GM21619 (cell line): ENCODE results near the gene ESPNL.

Source experiments
- ATAC-seq: cut with Tn5 transposase; IDR thresholded peaks from one replicate; pipeline ENCODE4 v1.9.1; 2021; ENCODE audit not compliant: unreplicated experiment

The ESPNL gene

DNA sequence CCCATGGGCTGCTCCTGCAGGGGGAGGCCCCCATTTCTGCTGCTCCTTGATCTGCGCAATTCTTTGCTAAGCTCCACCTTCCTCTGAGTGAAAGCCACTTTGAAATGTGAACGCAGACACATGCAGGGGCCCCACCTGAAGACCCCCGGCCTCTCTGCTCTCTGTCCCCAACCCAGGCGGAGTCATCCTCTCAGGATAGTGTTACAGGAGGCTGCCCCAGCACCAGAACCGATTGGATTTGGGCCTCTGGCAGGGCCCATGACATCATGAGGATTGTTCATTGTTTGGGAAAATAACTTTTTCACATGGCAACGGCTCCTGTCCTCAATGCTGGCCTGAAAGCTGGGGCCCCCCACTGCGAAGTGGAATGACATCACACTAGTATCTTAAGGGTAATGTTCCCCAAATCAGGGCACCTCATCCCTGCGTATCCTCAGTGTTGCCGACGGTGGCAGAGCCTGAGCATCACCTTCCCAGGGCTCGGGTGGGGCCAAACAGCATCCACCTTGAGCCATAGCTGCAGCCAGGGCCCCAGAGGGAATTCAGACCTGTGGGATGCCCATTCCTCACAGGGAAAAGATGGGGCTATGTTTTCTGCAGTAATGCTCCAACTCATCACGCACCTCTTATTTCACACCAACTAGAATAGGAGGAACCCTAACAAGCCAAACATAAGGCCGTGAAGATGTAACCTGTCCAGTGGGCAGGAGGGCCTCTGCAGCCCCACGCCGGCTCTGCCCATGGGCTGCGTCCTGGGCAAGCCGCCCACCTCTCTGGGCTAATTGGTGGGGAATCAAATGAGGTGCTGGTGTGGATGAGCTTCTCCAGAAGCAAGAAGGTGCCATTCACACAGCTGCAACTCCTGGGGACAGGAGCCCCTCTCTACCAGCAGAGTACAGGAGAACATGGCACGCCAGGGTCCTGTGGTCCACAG lies 55.9 kb downstream of the ESPNL start:
- no peak for ATAC-seq

DNA sequence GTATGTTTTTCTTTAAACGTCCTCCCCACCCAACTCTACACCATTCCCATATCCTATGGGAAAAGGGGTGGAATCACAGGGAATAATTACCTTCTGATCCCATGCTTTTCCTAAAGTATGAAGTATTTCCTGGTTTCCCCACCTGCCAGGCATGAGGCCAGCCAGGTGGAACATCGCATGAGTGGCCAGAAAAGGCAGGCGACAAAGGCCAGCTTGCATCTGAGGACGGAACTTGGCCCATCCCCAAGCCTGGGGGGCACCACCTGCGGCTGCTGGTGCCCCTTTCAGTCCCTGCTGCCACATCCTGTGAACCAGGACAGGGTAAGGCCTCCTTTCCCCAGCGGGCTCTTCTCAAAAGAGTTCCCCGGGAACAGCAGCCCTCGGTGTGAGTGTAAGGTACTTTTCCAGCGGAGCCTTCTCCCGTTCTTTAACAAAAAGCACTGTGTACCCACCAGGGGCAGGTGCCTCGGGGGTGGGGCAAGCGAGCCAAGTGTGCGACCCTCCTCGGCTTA lies 57.4 kb downstream of the ESPNL start:
- no peak for ATAC-seq

DNA sequence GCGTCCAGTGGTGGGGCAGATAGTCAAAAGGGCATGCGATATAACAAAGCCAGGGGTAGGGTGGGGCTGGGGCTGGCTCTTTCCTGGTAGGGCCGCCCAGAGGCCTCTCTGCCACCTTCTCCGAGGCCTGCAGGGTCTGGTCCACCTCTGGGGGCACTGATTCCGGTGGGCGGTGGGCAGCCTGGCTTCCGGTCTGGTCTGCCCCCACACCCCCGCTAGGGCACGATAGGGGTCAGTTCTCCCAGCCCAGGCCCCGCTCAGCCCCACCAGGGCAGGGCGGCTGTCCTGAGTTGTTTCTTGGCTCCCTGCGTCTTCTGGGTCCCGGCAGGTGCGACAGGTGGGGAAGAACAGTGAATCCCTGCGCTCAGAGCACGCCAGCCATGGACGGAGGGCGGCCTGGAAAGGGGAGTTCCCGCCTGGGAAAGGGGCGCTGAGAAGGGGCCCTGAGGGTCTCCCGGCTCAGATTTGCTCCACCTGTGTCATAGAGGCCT lies 57.9 kb downstream of the ESPNL start:
- ATAC-seq: no peak

DNA sequence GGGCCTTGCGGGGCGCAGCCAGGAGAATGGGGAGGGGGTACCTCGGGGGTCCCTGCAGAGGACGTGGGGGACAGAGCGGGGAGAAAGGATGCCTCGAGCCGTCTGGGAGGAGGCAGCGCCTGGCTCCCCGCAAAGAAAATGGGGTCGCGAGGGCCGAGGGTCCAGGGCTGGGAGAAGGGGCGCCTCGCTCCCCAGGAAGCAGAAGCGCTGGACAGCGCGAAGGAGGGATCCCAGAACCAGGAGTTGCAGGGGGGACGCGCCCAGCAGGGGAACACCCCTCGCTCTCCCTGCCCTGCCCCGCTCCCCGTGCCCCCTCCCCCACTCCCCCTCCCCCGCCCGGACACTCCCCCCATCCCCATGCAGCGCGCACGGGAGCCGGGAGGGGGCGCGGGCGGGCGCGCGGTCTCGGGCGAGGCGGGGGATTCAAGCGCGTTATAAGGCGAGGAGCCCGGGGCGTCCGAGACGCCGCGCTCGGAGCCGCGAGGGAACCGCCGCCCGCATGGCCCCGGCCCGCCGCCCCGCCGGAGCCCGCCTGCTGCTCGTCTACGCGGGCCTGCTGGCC lies 58.5 kb downstream of the ESPNL start, which contains the start of gene ERFE:
Gene ERFE, plus strand, starts transcription at position 462 of the 562 bp plus-strand sequence. Its CDS starts 38 bp downstream, at position 500.
- peak; percentile 60 for ATAC-seq

DNA sequence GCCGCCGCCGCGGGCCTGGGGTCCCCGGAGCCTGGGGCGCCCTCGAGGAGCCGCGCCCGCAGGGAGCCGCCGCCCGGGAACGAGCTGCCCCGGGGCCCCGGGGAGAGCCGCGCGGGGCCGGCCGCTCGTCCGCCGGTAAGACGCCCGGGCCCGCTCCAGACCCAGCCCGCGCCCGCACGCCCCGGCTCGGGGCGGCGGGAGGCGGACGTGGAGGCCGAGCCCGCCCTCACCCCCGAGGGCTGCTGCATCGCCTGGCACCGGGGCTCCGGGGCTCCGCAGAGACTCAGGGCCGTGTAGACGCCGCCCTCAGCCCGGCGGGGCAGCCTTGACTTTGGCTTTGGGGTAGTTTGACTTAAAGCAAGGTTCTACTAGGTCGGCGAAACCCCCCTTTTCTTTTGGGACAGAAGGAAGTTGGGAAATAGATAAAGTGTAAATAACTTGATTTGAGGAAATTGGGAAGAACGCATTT lies 59.0 kb downstream of the ESPNL start:
- peak; percentile 24 for ATAC-seq

DNA sequence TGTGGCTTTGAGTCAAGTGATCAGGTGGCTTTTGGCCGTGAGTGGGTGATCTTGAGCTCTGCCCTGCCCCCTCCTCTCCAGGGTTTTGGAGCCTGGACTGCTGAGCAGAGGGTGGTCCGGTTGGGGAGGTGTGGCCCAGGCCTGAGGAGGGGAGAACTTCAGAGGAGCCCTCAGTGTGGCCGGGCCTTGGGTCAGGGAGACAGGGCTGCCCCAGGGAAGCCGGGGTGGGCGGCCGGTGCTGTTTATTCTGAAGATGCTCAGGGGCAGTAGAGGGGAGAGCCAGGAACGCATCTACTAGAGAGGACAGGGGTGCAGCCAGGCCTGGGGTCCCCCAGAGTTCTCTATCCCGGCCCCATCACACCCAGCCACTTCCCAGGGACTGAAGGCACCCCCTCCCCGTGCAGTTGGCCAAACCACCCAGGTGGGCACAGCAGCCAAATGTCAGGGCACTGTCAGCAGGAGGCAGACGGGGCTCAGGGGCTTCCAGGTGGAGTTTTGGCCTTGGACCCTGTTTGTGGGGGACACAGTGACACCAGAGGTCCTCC lies 59.6 kb downstream of the ESPNL start:
- no peak for ATAC-seq

DNA sequence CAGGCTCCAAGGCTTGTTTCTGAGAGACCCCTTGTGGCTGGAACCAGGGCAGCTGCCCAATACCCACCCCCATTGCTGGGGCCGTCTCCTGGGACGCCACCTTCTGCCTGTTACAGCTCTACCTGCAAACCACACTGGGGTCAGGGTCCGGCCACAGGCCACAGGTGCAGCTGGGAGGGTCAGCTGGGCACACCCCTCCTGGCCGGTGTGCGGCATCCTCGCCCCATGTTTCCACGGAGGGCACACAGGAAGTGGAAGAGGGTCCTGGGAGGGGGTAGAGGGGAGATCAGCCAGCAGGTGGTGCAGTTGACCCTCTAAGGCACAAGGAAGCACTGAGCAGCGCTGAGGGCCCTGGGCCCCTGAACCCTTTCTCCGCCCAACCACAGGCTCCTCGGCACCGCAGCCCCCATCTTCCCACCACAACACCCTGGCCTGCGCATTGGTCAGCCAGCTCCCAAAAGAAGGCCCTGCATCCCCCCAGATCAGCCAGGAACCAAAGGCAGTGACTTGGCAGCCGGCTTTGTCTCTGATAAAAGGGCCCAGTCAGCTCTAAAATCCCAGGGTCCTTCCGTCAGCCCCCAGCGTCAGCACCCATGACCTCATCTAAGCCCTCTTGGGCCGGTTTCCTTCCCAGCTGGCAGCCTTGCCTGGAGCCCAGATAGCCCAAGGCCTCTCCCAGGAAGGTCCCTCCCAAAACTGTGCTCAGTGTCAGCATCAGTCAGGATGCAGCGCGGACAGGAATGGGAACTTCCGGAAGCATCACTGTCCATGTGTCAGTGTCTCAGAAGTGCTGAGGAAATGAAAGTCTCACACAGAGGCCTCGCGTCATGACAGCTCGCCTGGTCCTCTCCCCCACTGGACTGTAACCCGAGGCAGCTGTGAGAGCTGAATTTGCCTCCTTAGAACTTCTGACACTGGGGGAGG lies 60.3 kb downstream of the ESPNL start:
- ATAC-seq: no peak

DNA sequence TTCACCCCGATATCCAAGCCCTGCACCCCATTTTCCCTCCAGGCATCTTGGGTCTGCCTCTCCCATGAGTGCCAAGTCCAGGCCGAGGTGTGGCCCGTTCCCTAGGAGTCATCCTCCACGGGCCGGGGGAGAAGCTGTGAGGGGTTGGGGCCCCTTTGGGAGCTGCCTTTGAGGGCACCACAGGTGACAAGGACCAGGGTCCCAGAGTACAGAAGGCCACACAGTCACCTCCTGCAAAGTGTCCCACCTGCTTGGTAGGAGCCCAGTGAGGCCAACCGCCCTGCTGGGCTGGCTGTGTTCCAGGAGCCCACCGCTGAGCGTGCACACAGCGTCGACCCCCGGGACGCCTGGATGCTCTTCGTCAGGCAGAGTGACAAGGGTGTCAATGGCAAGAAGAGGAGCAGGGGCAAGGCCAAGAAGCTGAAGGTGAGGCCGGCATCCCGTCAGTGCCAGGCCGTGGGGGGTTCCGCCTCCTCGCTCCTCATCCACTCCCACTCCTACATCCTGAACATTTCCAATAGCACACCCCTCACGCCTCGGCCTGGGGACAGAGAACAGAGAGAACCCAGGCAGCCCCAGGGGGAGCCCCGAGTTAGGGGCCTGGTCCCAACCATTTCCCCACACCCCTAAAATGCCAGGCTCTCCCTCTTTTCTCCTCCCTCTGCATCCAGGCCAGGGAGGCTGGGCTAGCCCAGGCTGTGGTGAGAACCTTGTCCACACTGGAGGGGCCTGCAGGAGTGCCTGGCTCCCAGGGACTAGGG lies 61.3 kb downstream of the ESPNL start:
- ATAC-seq: no peak

DNA sequence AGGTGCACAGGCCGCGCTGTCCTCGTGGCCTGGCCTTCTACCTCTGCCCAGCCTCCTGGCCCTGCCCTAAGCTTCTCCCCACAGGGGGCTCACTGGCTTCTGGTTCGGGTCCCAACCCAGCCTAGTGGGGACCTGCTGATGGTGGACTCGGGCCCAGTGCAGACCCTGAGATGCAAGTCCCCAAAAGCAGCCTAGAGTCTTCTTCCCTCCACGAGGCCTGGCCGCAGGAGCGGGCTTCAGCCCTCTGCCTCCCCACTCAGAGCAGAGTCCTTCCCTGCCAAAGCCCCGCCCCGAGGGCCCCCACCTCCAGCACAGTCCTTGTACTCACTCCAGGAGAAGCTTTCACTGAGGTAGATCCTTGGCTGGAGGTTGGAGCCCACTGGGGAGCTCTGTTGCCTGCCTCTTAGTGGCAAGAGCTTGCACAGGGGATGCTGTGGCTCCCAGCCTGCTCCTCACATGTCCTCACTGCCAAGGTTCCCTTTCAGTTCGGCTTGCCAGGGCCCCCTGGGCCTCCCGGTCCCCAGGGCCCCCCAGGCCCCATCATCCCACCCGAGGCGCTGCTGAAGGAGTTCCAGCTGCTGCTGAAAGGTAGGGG lies 62.2 kb downstream of the ESPNL start:
- no peak for ATAC-seq

DNA sequence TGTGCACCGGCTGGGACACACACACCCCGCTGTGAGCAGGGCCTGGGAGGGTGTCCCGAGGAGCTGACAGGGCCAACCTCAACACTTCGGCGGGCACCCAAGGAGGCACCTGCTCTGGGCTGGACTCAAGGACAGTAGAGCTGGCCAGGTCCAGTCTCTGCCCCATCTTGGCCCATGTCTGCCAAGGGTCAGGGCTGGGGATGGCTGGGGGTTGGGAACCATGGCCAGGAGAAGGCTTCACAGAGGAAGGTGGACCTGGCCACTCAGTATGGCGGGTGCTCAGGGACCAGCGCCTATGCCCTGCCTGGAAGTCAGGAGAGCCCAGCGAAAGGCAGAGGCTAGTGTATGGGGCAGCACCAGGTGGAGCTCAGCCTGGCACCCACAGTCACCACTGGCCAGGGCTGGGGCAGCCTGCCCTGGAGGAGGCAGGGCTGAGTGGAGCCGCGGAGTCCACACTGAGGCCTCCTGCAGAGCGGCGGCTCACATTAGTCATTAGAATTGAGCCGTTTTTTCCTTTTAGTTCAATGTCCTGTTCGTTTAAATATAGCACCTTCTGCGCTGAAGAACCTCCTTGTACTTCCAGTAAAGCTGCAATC lies 62.8 kb downstream of the ESPNL start:
- no peak for ATAC-seq

DNA sequence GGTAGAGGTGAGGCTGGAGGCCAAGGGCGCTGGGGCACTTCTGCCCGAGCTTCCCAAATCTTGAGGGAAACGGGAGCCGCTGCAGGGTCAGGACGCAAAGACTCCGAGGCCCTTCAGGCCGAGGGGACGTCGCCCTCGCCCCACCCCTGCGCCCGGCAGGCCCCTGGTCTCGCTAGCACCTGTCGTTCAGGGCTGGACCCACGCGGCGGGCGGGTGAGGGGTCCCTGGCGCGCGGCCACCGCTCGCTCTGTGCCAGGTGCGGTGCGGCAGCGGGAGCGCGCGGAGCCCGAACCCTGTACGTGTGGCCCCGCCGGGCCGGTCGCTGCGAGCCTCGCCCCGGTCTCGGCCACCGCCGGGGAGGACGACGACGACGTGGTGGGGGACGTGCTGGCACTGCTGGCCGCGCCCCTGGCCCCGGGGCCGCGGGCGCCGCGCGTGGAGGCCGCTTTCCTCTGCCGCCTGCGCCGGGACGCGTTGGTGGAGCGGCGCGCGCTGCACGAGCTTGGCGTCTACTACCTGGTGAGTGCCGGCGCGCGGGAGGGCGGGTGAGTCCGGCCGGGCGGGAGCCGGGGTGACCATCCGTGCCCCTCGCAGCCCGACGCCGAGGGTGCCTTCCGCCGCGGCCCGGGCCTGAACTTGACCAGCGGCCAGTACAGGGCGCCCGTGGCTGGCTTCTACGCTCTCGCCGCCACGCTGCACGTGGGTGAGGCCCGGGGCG lies 63.5 kb downstream of the ESPNL start:
- no peak for ATAC-seq

DNA sequence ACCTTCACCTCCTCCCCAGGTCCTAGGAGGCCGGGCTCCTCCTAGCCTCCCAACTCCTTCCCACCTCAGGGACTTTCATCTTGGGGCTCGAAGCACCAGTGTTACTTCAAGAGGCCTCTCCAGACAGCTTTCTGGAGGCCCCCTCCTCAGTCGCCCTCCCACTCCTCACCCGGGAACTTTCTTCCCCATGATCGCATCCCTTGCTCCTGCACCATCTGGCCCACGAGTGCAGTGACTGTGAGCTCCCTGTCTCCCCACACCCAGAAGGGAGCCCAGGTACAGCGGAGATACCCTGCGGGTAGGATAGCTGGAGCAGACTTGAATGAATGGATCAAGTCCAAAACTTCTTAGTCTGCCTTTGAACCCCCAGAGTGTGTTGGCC lies 64.8 kb downstream of the ESPNL start:
- no peak for ATAC-seq

DNA sequence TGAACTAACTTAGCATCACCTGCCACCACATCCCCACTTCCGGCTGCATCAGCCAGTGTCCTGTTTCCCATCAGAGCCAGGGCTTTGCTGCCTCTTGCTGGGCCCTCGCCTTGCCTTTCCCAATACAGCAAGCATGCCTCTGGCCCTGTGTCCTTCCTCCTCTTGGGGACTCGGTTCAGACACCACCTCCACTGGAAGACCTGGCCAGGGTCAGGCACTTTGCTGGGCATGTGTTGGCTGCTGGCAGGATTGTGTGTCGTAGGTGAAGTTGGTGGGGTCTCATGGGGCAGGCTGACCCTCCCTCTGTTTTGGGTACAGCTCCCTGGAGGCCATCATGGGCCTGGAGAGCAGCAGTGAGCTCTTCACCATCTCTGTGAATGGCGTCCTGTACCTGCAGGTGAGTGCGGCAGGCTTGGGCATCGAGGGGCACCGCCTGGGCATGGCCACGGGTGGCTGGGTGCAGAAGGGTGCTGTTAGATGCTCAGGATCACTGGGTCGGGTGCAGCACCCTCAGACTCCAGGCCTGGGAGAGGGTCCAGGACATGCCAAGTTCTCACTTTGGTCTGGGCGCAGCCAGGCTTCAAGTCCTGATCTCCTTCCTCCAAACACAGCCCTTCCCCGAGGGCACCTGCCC lies 65.3 kb downstream of the ESPNL start:
- ATAC-seq: no peak

DNA sequence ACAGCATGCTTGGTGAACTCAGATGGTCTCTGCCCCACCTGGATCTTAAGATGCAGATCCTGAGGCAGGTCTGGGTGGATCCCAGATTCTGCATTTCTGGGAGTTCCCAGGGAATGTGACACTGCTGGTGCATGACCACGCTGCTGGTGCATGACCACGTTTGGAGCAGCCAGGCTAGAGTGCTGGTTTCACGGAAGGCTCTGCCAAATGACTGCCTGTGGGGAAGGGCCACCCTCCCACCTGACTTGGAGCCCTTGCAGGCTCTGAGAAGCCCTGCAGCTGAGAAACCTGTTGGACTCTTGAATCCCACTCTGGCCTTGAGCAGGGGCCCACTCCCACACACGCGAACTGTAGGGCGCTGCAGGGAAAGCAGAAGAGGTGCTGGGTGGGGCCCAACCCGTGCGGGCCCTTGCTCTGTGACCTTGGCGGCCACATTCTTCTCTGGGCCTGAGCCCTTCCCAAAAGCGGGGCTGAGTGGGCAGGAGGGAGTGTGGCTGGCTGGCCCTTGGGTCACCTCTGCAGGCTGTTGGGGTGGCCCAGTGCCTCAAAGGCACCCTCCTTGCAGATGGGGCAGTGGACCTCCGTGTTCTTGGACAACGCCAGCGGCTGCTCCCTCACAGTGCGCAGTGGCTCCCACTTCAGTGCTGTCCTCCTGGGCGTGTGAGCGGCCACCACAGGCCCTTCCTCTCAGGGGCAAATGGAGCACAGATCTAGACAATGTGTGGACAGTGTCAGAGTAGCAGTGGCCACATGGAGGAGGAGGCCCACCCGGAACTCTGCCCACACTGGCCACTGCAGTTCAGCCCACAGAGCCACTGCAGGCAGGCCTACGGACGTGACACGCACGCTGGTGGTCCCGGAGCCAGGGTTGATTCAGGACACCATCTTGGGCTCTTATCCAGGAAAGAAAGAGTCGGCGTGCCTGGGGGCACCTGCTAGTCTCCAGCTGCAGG lies 66.5 kb downstream of the ESPNL start:
- ATAC-seq: no peak

DNA sequence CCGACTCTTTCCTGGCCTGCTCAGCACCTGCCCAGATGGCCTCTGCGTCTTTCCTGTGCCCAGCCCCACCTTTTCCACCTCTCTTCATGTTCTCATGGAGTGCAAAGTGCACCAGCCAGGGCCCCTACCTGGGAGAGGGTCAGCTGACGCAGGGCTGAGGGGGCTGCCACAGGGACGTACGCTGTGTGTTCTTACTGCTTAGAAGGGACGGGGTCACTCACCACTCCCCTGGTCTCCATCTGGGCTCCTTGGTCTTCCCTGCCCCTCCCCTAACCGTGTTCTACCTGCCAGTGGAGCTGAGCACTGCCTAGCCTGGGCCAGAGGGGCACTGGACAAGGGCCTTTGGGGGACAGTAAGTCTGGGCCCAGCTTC lies 67.2 kb downstream of the ESPNL start:
- ATAC-seq: no peak

DNA sequence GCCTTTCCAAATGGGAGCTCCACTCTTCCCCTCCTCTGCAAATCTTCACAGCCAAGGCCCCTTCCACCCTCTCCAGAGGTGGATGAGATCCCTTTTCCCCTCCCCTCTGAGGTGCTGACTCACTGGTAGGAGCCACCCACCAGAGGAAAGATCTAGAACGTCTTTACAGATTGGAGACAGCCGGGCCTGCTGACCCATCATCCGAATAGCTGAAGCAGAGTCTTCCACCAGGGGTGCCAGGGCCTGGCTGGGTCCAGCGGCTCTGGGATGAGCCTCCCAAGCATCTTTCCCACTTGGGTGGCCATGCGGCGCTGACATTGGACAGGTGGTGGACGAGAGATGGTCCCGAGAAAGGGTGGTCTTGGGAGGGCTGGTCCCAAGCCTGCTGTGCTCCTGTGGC lies 67.6 kb downstream of the ESPNL start:
- ATAC-seq: no peak
